Activated T-cell treated with anti-CD3 and anti-CD28 coated beads, Interleukin-2, amount 50 U/mL, for 24 hours (primary cell): Measurements from ENCODE around the gene ZC3H12C.
"Not testable (repeated sequence)": the region's sequence is repeated elsewhere in the genome, so short reads cannot be mapped to it uniquely, and the experiment has no call there.

Source experiments
- DNase-seq: peaks from one replicate; pipeline ENCODE4 v3.0.0-alpha.2; 2020
- H3K27ac Mint-ChIP-seq: 2 replicates; pipeline ENCODE4 v1.8.0; 2020; ENCODE audit warnings: mild to moderate bottlenecking, mixed read lengths
- H3K27me3 Mint-ChIP-seq: 2 replicates; pipeline ENCODE4 v1.8.0; 2020; ENCODE audit warnings: mixed read lengths
- H3K36me3 Mint-ChIP-seq: 2 replicates; pipeline ENCODE4 v1.8.0; 2020; ENCODE audit warnings: low read depth, mixed read lengths
- H3K4me1 Mint-ChIP-seq: 2 replicates; pipeline ENCODE4 v1.8.0; 2020; ENCODE audit warnings: low read depth, mixed read lengths
- H3K4me3 Mint-ChIP-seq: 2 replicates; pipeline ENCODE4 v1.8.0; 2020; ENCODE audit warnings: mild to moderate bottlenecking, moderate library complexity, mixed read lengths
- H3K9me3 Mint-ChIP-seq: 2 replicates; pipeline ENCODE4 v1.8.0; 2020; ENCODE audit warnings: mixed read lengths

The ZC3H12C gene

DNA sequence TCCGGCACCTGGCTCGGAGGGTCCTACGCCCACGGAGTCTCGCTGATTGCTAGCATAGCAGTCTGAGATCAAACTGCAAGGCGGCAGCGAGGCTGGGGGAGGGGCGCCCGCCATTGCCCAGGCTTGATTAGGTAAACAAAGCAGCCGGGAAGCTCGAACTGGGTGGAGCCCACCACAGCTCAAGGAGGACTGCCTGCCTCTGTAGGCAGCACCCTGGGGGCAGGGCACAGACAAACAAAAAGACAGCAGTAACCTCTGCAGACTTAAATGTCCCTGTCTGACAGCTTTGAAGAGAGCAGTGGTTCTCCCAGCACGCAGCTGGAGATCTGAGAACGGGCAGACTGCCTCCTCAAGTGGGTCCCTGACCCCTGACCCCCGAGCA, 116.1 kb downstream of the ZC3H12C start:
- H3K27ac Mint-ChIP-seq, H3K27me3 Mint-ChIP-seq, H3K4me1 Mint-ChIP-seq, H3K9me3 Mint-ChIP-seq, DNase-seq, H3K36me3 Mint-ChIP-seq: not testable (repeated sequence)
- H3K4me3 Mint-ChIP-seq, result peak overlapping the region; percentile 54

DNA sequence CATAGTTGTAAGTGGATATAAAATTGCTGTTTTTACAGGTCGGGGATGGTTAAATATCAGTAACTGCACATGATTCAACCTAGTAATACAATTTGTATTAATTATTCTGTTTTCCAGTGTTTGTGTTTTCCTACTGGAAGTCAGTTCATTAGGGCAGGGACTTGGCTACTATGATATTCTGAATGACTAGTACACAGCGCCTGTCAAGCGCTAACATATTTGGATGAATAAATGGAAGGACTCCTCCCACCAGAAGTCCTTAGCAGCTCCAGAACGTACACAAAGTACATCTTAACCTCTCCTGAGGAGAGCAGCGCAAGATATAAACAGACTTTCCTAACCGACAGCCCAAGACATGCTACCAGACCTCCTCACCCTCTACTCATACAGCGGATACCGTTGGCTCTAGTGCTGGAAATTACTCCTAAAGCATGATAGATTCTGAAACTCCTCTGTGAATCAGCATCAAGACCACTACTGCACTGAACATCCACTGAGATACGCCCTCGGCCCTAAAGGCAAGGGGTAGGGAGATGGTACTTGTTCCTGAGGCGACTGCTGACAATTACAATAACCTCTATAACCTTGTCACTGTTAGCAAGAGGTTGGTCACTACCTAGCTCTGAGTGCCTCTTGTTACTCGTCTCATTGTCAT, 124.2 kb downstream of the ZC3H12C start:
- Mint-ChIP-seq H3K36me3 (peaks cover 10% of the 10 kb centered on the region), H3K4me3 (no peak overlapping the region), H3K9me3 (no peaks in the 10 kb centered on the region), H3K27me3 (no peaks in the 10 kb centered on the region), H3K4me1 (no peaks in the 10 kb centered on the region), H3K27ac (no peak overlapping the region)
- no peak for DNase-seq

DNA sequence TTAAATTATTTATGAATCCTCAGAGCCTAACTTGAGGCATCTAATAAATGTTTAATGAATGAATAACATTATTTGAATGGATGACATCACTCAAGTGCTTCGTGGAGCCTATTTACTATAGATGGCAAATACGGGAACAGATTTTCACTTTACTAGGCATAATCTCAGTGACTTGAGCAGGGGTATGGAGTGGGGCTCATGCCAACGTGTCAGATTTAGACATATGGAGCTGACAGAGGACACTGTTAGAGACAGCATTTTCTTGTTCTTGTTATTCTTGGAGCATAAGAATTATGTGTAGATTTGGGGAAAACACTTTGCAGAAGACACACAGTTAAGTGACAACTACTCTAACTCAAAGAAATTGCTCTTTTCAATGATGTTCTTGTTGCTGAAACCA, 124.7 kb downstream of the ZC3H12C start:
- Mint-ChIP-seq H3K27ac (no peak overlapping the region), H3K27me3 (no peaks in the 10 kb centered on the region), H3K4me3 (no peak overlapping the region), H3K9me3 (no peaks in the 10 kb centered on the region), H3K36me3 (peaks cover 10% of the 10 kb centered on the region), H3K4me1 (no peaks in the 10 kb centered on the region)
- no peak for DNase-seq

- H3K27me3 Mint-ChIP-seq, result no peaks in the 10 kb centered on the region
- H3K4me3 Mint-ChIP-seq, result no peak overlapping the region
- H3K9me3 Mint-ChIP-seq, result no peaks in the 10 kb centered on the region
- no peaks in the 10 kb centered on the region for H3K4me1 Mint-ChIP-seq
- no peak overlapping the region for H3K27ac Mint-ChIP-seq
- no peak for DNase-seq
- peaks cover 11% of the 10 kb centered on the region for H3K36me3 Mint-ChIP-seq
Measured at GRCh38 chr11:110219006-110219785, 126.0 kb downstream of the ZC3H12C start.
